ENCODE results near the gene BICD2.
"Not testable (repeated sequence)": the region's sequence is repeated elsewhere in the genome, so short reads cannot be mapped to it uniquely, and the experiment has no call there.

Gene BICD2
- total RNA-seq: 79.5 to 130 (median 123) reads per million in 3 experiments

DNA sequence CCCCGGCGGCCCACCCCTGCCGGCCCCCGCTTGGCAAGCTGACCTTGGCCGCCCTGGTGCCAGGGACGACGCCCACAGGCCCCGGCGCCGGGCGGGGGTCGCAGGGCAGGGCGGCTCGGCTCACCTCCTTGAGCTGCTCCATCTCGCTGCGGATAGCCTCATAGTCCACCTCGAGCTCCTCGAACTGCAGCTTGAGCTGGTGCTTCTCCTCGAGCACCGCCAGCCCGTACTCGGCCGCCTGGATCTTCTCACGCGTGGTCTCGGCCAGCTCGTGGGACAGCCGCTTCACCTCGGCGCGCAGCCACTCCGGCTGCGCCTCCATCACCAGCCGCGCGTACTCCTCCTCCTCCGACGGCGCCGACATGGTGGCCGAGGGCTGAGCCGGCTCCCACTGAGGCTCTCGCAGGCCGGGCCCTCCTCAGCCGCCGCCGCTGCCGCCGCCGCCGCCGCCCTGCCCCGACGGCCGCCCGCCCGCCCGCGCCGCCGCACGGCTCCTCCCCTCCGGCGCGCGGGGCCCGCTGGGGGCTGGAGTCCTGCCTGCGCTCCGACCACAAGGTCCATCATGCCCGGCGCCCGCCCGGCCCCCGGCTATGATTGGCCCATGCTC lies at the start of gene BICD2:
Gene BICD2, minus strand, starts transcription at position 453 of the 607 bp plus-strand sequence. Its CDS starts 89 bp downstream, at position 364.
- DNase-seq: no peak

- peak; percentile 6 for DNase-seq
Measured at GRCh38 chr9:92809629-92810326, 45.1 kb upstream of the BICD2 start.

DNA sequence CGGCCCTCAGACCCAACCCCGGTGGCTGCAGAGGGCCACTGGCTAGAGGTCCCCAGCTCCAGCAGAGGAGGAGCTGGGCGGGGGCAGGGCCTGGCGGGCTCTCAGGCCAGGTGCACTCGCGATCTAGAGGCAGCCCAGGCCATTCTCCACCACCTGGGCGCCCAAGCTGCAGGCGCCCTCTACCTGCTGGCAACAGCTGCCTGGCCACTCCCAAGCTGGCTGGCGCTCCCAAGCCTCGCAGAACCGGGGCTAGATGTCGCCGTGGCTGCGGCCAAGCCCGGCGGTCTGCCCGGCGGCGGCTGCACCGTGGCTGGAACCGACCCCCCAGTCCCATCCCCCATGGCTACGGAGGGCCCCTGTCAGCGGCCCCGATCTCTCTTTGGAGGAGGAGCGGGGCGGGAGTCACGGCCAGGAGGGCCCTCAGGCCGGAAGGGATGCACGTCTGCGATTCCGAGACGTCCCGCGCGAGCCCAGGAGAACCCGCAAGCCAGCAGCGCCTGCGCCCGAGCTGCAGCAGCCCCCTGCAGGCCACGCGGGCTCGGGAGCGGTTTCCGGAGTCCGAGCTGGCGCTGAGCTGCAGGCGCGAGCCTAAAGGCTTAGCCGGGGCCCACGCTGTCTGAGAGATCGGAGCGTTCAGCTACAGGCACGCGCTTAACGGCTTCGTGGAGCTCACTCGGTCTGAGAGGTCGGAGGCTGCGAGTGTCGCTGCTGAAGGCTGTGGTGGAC lies 44.3 kb upstream of the BICD2 start:
- DNase-seq: peak; percentile 36

GRCh38 chr9:92807757-92808725 lies 43.4 kb upstream of the BICD2 start:
- DNase-seq: peak; percentile 24

- no peak for DNase-seq
Measured at GRCh38 chr9:92807031-92807756, 42.6 kb upstream of the BICD2 start.

GRCh38 chr9:92804727-92805126 lies 40.1 kb upstream of the BICD2 start:
- DNase-seq: no peak

DNA sequence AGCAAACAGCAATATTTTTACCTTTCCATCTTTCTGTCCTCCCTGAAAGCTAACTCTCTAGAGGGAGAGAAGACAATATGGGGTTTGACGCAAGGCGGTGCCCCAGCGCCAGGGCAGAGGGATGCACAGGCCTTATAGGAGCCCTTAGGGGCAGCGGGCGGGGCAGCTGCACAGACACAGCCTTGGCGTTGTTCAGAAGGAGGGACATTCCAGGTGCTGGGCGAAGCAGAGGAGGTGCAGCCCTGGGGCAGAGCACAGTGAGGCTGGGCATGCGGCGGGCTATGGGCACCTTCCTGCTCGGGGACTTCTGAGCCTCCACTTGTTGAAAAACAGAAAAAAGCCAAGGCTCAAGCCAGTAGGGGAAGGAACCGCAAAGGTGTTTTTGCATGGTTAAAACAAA lies 33.7 kb upstream of the BICD2 start:
- DNase-seq: no peak

DNA sequence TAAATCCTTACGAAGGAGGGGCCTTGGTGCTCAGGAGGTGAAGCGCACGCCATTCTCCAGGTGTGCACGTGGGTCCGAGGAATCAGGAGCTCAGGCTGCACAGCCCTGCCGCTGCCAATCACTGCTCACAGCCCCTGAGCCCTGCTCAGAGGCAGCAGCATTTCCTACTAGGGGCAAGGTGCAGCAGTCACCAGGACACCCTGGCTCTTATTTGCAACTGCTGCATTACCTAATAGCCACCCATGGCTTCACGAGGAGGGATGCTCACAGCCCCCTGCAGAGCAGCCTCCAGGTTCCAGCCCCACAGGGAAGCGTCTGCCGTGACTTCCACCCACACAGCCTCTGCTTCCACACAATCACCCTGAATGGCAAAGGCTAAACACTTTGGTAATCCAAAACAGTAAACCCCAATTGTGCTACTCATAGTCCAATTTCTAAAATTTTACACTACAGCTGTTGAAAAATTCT lies 31.7 kb upstream of the BICD2 start:
- DNase-seq: not testable (repeated sequence)

- DNase-seq: no peak
Measured at GRCh38 chr9:92795598-92796336, 31.1 kb upstream of the BICD2 start.

DNA sequence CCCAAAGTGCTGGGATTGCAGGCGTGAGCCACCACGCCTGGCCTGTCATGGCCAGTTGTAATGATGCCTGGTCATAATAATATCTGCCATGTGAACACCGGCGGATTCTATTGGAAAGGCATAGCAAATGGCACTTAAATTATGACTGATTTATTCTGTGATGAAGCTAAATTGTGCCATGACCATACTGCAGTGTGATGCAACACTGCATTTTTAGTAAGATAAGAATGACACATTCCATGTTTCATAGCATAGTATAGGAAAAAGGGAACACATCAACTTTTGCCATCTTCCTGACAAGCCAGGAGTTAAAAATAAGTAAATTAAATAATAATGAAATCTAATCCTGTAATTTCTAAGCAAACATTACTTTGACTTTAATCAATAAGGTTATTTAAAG lies 30.4 kb upstream of the BICD2 start:
- no peak for DNase-seq

GRCh38 chr9:92794426-92794825 lies 29.8 kb upstream of the BICD2 start:
- DNase-seq: no peak

DNA sequence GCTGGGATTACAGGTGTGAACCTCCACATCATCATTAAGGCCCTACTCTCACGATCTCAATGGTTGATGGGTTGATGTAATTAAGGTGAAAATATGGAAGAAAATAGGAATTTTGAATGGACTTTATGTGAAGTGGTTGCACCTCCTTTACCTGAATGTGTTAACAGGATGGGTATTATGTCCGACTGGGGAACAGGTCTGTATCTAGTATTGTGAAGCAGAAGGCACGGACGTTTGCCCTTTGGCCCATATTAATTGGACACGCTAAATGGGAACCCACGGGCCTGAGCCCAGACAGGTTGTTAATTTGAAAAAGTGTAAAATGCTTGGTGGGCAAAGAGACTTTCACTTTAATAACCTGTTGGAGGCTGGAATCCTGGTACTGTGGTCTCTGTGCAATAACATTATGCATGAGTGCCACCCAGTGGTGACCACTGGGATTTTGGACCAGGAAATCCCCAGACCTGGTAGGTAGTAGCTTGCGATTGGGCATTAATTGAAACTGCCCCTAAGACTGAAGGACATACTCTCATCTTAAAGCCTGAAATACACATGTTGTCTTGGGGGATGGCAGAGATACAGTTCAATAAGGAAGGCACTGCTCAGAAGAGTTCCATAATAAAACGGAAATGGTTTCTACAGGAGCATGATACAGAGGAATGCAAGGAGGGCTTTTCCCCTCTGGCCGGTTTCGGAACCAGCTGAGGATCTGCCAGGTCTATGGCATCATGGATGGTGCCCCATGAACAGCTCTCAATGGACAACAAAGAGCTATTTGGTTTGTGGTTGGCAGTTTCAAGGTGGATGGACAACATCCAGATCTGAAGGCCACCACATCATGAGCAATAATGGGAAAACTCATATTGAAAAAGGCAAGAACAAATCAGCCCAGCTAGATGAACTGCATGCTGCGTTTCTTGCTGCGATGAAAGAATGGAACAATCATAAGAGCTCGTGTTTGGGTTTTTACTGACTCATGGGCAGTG lies 26.2 kb upstream of the BICD2 start:
- peak; percentile 70 for DNase-seq

GRCh38 chr9:92786298-92786697 lies 21.7 kb upstream of the BICD2 start:
- no peak for DNase-seq

DNA sequence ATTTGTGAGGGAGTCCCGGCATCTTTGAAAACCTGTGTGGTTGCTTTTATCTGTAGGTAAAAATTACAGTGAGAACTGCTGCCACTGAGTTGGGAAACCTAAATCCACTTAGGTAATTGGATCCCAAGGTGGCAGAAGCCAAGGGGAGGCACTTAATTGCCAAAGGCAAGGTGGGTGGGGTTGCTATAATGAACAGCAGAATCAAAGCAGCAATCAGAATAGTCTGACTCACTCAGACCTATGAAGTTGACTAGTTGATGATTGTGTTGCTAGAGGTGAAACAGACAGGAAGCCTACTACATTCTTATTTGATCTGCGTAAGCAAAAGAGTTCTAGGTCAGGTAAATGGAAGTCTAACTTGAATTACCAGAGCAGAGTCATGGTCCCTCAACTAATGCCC lies 17.3 kb upstream of the BICD2 start:
- DNase-seq: no peak

DNA sequence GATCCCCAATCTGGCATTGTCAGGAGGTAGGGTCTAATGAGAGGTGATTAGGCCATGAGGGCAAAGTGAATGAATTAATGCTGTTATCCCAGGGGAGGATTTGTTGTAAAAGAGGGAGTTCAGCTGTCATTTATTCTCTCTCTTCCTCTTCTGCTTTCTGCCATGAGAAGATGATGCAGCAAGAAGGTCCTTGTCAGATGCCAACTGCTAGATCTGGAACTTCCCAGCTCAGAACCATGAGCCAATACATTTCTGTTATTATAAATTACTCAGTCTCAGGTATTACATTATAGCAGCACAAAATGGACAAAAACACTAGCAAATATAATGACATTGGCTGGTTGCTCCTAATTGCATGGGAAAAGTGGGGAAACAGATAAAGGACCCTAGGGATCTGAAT lies 15.6 kb upstream of the BICD2 start:
- DNase-seq: no peak

GRCh38 chr9:92775466-92775865 lies 10.8 kb upstream of the BICD2 start:
- DNase-seq: no peak

- DNase-seq: no peak
Measured at GRCh38 chr9:92774274-92774673, 9.6 kb upstream of the BICD2 start.

DNA sequence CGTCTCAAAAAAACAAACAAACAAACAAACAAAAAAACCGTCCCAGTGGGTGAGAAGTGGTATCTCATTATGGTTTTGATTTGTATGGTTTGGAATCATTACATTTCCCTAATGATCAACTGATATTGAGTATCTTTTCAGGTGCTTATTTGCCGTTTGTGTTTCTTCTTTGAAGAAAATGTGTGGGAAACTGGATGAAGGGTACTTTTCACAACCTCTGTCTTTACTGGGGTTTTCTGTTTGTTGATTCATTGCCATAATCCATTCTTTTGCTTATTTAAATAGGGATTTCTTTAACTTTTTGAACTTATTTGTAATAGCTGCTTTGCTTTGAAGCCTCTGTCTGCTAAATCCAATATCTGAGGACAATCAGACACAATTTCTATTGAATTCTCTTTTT lies 9.2 kb upstream of the BICD2 start:
- no peak for DNase-seq

DNA sequence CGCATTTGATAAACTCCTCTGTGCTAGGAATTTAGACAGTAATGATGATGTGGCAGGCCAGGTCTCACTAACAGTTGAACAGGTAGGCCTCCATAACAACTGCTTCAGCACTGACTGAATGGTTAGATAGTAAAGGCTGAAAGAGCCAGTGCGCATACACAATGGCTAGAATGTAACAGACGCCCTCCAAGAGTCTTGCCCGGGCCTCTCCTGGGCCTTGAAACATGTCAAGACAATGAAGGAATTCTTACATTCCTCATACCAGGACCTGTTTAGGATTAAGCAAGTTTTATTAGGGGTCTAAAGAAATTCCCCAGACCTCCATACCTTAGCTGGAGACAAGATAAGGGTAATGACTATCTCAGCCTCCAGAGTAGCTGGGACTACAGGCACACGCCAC lies 6.7 kb upstream of the BICD2 start:
- DNase-seq: no peak
